CD4-positive, alpha-beta T cell treated with Interleukin-12 subunit alpha and Interleukin-12 subunit beta, for 1 hour (primary cell): ENCODE data around the gene CGNL1.

ENCODE experiments used
- DNase-seq: peaks from one replicate; pipeline ENCODE4 v3.0.0-alpha.2; 2020

Gene CGNL1

GRCh38 chr15:57503051-57503702 is 126.9 kb downstream of the CGNL1 start:
- DNase-seq, result no peak

GRCh38 chr15:57503911-57504598 is 127.8 kb downstream of the CGNL1 start:
- DNase-seq, result no peak

- no peak for DNase-seq
These were observed 128.3 kb downstream of the CGNL1 start for GRCh38 chr15:57504599-57504940.

GRCh38 chr15:57505056-57505715 is 128.9 kb downstream of the CGNL1 start:
- DNase-seq, result no peak

- no peak for DNase-seq
These were observed 129.7 kb downstream of the CGNL1 start for GRCh38 chr15:57505949-57506391.

GRCh38 chr15:57506422-57506821 is 130.1 kb downstream of the CGNL1 start:
- DNase-seq, result no peak

GRCh38 chr15:57507111-57507510 is 130.8 kb downstream of the CGNL1 start:
- DNase-seq, result no peak

- no peak for DNase-seq
These were observed 132.8 kb downstream of the CGNL1 start for GRCh38 chr15:57509126-57509525.

GRCh38 chr15:57509965-57510364 is 133.7 kb downstream of the CGNL1 start:
- no peak for DNase-seq

- DNase-seq, result no peak
These were observed 134.3 kb downstream of the CGNL1 start for GRCh38 chr15:57510647-57511046.

GRCh38 chr15:57516327-57517029 is 140.2 kb downstream of the CGNL1 start:
- DNase-seq, result no peak

GRCh38 chr15:57517030-57517671 is 140.8 kb downstream of the CGNL1 start:
- DNase-seq, result no peak

GRCh38 chr15:57518779-57519405 is 142.6 kb downstream of the CGNL1 start:
- no peak for DNase-seq

- DNase-seq, result no peak
These were observed 143.5 kb downstream of the CGNL1 start for GRCh38 chr15:57519806-57520205.

- DNase-seq, result no peak
These were observed 145.2 kb downstream of the CGNL1 start for GRCh38 chr15:57521503-57521902.

GRCh38 chr15:57522148-57522547 is 145.8 kb downstream of the CGNL1 start:
- no peak for DNase-seq

GRCh38 chr15:57525581-57525980 is 149.3 kb downstream of the CGNL1 start:
- no peak for DNase-seq

GRCh38 chr15:57526076-57526475 is 149.8 kb downstream of the CGNL1 start:
- no peak for DNase-seq

GRCh38 chr15:57526615-57527014 is 150.3 kb downstream of the CGNL1 start:
- DNase-seq, result no peak

- DNase-seq, result peak; percentile 36
These were observed 151.2 kb downstream of the CGNL1 start for GRCh38 chr15:57527382-57528091.

- no peak for DNase-seq
These were observed 152.7 kb downstream of the CGNL1 start for GRCh38 chr15:57528940-57529565.
